Loucy (cell line): ENCODE measurements around the gene KRAS.

ENCODE experiments used
- EZH2phosphoT487 ChIP-seq: fragments of 200-600 bp; IDR thresholded peaks from 2 replicates; pipeline ENCODE4 v1.6.1; 2018; ENCODE audit warnings: antibody characterized with exemption, mild to moderate bottlenecking, moderate library complexity, borderline replicate concordance
- TF ChIP-seq, protein P1 (sequence below): fragments of 200-600 bp; sonication (generic); conservative IDR thresholded peaks from 2 replicates; pipeline ENCODE4 v1.5.1; 2014; ENCODE audit warnings: mild to moderate bottlenecking, antibody characterized with exemption, low read length

DNA sequence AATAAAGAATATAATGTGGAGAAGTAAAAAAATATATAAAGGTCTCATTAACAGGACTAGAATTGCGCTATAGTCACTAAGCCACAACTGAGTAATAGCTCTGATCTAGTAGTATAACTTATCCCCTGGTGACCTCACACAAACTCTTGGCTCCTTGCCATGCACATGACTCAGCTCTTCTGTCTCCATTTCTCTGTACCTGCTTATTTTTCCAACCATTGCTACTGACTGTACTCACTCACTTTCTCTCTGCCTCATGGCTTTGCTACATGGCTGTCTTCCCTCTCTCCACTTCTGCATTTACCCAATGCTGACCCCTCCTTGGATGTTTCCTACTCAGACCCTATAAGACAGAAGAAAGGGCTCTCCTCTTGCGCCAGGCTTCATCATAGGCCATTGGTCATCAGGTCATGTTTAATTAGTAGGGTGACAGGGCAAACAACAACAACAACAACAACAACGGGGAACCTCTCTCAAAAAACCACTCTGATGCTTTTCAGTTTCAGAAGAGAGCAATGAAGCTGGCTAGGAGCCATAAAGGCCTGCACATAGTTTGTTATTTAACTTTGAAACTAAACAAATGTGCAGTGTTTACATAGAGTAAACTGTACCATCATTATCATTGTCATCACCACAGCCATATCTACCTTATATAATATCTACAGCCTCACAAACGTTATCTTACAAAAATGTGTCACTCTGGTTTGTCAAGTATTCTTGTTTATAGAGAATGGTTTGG lies 25.6 kb upstream of the KRAS start:
- no peak for TF ChIP-seq EZH2phosphoT487
- TF ChIP-seq, protein P1, sequence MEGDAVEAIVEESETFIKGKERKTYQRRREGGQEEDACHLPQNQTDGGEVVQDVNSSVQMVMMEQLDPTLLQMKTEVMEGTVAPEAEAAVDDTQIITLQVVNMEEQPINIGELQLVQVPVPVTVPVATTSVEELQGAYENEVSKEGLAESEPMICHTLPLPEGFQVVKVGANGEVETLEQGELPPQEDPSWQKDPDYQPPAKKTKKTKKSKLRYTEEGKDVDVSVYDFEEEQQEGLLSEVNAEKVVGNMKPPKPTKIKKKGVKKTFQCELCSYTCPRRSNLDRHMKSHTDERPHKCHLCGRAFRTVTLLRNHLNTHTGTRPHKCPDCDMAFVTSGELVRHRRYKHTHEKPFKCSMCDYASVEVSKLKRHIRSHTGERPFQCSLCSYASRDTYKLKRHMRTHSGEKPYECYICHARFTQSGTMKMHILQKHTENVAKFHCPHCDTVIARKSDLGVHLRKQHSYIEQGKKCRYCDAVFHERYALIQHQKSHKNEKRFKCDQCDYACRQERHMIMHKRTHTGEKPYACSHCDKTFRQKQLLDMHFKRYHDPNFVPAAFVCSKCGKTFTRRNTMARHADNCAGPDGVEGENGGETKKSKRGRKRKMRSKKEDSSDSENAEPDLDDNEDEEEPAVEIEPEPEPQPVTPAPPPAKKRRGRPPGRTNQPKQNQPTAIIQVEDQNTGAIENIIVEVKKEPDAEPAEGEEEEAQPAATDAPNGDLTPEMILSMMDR = no peak
